ENCODE results near the gene POU2AF3. TPM values are rescaled to one million over a fixed set of nuclear protein-coding genes. Genes with fewer than 3 reads are reported as not detected.
"Not testable (repeated sequence)": the region's sequence is repeated elsewhere in the genome, so short reads cannot be mapped to it uniquely, and the experiment has no call there.

The POU2AF3 gene
- total RNA-seq, 4 donors from 2014 or later = 6.0 to 9.6 (median 7.1) TPM

- Histone ChIP-seq H3K4me1 (peaks cover 13 to 59% (median 38%) of the 10 kb centered on the region in 4 donors), H3K36me3 (no peaks in the 10 kb centered on the region), H3K4me3 (no peak overlapping the region), H3K9me3 (no peaks in the 10 kb centered on the region), H3K27ac (peak overlapping the region; percentile 5 to 65 (median 36)), H3K27me3 (no peaks in the 10 kb centered on the region)
- WGBS, 2 donors (ENCODE audit: low coverage in 1 of 2) = 55 to 100% methylated on average over 2 to 18 of the region's 18 CpGs
- no peak for TF ChIP-seq EP300 (IDR thresholded peaks at IDR 0.05; ENCODE audit: low read depth)
- no peak for TF ChIP-seq POLR2A (IDR thresholded peaks at IDR 0.05)
- no peak for TF ChIP-seq POLR2AphosphoS5 (IDR thresholded peaks at IDR 0.05)
- intact Hi-C loops (cut with DNase I; ENCODE audit: low total_unique reads) = no loop called here
- peak; percentile 40 for DNase-seq
- in situ Hi-C loops (cut with MboI; ENCODE audit: low pct_ligation_motif_present in 1 of 4, low pct_unique_long_range_greater_than_20kb in 1 of 4, low sequenced_read_pairs in 3 of 4) = loop anchor here in 1 of 4 donors (10.0 kb wide), 1 partner anchor 139 kb away; no protein-coding TSS in a partner anchor
These were observed 12.9 kb upstream of the POU2AF3 start for GRCh38 chr11:111285189-111286091.

- in situ Hi-C loops (cut with MboI; ENCODE audit: low pct_ligation_motif_present in 1 of 4, low pct_unique_long_range_greater_than_20kb in 1 of 4, low sequenced_read_pairs in 3 of 4) (no loop called here), intact Hi-C loops (cut with DNase I; ENCODE audit: low total_unique reads) (no loop called here)
- no peaks in the 10 kb centered on the region for H3K27me3 ChIP-seq
- H3K4me1 ChIP-seq = peaks cover 0 to under 1% (median 0%) of the 10 kb centered on the region in 4 donors
- H3K4me3 ChIP-seq = no peak overlapping the region
- TF ChIP-seq POLR2AphosphoS5 (IDR thresholded peaks at IDR 0.05) (no peak), CTCF (IDR thresholded peaks at IDR 0.05) (no peak), EP300 (IDR thresholded peaks at IDR 0.05; ENCODE audit: low read depth) (no peak), POLR2A (IDR thresholded peaks at IDR 0.05) (no peak)
- H3K27ac ChIP-seq = no peak overlapping the region
- no peaks in the 10 kb centered on the region for H3K9me3 ChIP-seq
- 73 to 79% methylated on average over 4 to 5 of the region's 5 CpGs for WGBS, 2 donors (ENCODE audit: low coverage in 1 of 2)
- no peak for DNase-seq
- no peaks in the 10 kb centered on the region for H3K36me3 ChIP-seq
These were observed 6.6 kb upstream of the POU2AF3 start for GRCh38 chr11:111291764-111292163.

GRCh38 chr11:111292408-111292807 lies 5.9 kb upstream of the POU2AF3 start:
- intact Hi-C loops (cut with DNase I; ENCODE audit: low total_unique reads) = not testable (repeated sequence)

GRCh38 chr11:111296196-111296595 lies 2.1 kb upstream of the POU2AF3 start:
- intact Hi-C loops (cut with DNase I; ENCODE audit: low total_unique reads) = loop anchor here (5.0 kb wide), 1 partner anchor 121 kb away; no protein-coding TSS in a partner anchor
- DNase-seq = no peak
- WGBS, 2 donors (ENCODE audit: low coverage in 1 of 2) = 75 to 92% methylated on average over 1 to 3 of the region's 3 CpGs
- TF ChIP-seq POLR2A (IDR thresholded peaks at IDR 0.05) (no peak), CTCF (IDR thresholded peaks at IDR 0.05) (no peak), EP300 (IDR thresholded peaks at IDR 0.05; ENCODE audit: low read depth) (no peak), POLR2AphosphoS5 (IDR thresholded peaks at IDR 0.05) (no peak)
- Histone ChIP-seq H3K9me3 (no peaks in the 10 kb centered on the region), H3K4me1 (peaks cover 0 to 16% (median 13%) of the 10 kb centered on the region in 4 donors), H3K27me3 (no peaks in the 10 kb centered on the region), H3K36me3 (no peaks in the 10 kb centered on the region), H3K4me3 (no peak overlapping the region), H3K27ac (no peak overlapping the region)
- in situ Hi-C loops (cut with MboI; ENCODE audit: low pct_ligation_motif_present in 1 of 4, low pct_unique_long_range_greater_than_20kb in 1 of 4, low sequenced_read_pairs in 3 of 4) = no loop called here

More at GRCh38 chr11:111292408-111292807, 5.9 kb upstream of the POU2AF3 start:
- DNase-seq; H3K4me3 ChIP-seq; H3K4me1 ChIP-seq; H3K9me3 ChIP-seq; H3K27ac ChIP-seq; H3K27me3 ChIP-seq; in situ Hi-C loops (cut with MboI; ENCODE audit: low pct_ligation_motif_present in 1 of 4, low pct_unique_long_range_greater_than_20kb in 1 of 4, low sequenced_read_pairs in 3 of 4); H3K36me3 ChIP-seq: not testable (repeated sequence)
- WGBS, 2 donors (ENCODE audit: low coverage in 1 of 2) = 79% methylated on average over 1 of the region's 1 CpG; no CpG with 5 or more reads in 1 of the 2 donors

- in situ Hi-C loops (cut with MboI; ENCODE audit: low pct_ligation_motif_present in 1 of 4, low pct_unique_long_range_greater_than_20kb in 1 of 4, low sequenced_read_pairs in 3 of 4) = no loop called here
- H3K27ac ChIP-seq = no peak overlapping the region
- H3K9me3 ChIP-seq = no peaks in the 10 kb centered on the region
- intact Hi-C loops (cut with DNase I; ENCODE audit: low total_unique reads) = loop anchor here (5.0 kb wide), 1 partner anchor 120 kb away; no protein-coding TSS in a partner anchor
- peaks cover 8 to 27% (median 22%) of the 10 kb centered on the region in 4 donors for H3K4me1 ChIP-seq
- no peak for DNase-seq
- no peaks in the 10 kb centered on the region for H3K36me3 ChIP-seq
- TF ChIP-seq POLR2A (IDR thresholded peaks at IDR 0.05) (no peak), EP300 (IDR thresholded peaks at IDR 0.05; ENCODE audit: low read depth) (no peak), POLR2AphosphoS5 (IDR thresholded peaks at IDR 0.05) (no peak), CTCF (IDR thresholded peaks at IDR 0.05) (no peak)
- H3K27me3 ChIP-seq = no peaks in the 10 kb centered on the region
- WGBS, 2 donors (ENCODE audit: low coverage in 1 of 2) = 90 to 92% methylated on average over 2 to 10 of the region's 10 CpGs
- H3K4me3 ChIP-seq = no peak overlapping the region
These were observed 650 bp upstream of the POU2AF3 start for GRCh38 chr11:111297696-111298095.
